Measurements from ENCODE around the gene PPM1L.
"Not testable (repeated sequence)": the region's sequence is repeated elsewhere in the genome, so short reads cannot be mapped to it uniquely, and the experiment has no call there.

Gene PPM1L

DNA sequence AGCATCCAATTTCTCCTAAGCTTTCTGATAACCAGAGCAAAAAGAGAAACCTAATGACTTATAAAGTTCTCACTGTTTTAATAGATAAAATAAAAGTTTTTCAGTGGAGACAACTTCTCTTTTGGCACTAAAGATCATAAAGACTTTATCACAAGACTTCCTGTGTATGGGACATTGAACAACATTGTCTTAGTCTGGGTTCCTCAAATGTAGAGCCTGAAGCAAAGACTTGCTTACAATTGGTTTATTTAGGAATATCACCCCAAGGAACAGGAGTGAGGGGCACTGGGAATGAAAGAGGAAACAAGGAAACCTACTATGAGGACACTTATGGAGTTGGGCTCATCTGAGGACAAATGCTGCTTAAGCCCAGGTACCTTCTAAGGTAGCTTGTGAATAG lies 221.7 kb downstream of the PPM1L start:
- no peak overlapping the region for H3K27ac ChIP-seq (ENCODE audit: low read length)
- H3K36me3 ChIP-seq (replicated peaks; ENCODE audit: low read depth, low read length), result no peaks in the 10 kb centered on the region
- TF ChIP-seq EZH2phosphoT487 (IDR thresholded peaks at IDR 0.05; ENCODE audit: low read depth), result no peak
- TF ChIP-seq, protein P1, sequence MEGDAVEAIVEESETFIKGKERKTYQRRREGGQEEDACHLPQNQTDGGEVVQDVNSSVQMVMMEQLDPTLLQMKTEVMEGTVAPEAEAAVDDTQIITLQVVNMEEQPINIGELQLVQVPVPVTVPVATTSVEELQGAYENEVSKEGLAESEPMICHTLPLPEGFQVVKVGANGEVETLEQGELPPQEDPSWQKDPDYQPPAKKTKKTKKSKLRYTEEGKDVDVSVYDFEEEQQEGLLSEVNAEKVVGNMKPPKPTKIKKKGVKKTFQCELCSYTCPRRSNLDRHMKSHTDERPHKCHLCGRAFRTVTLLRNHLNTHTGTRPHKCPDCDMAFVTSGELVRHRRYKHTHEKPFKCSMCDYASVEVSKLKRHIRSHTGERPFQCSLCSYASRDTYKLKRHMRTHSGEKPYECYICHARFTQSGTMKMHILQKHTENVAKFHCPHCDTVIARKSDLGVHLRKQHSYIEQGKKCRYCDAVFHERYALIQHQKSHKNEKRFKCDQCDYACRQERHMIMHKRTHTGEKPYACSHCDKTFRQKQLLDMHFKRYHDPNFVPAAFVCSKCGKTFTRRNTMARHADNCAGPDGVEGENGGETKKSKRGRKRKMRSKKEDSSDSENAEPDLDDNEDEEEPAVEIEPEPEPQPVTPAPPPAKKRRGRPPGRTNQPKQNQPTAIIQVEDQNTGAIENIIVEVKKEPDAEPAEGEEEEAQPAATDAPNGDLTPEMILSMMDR (IDR thresholded peaks at IDR 0.05; ENCODE audit: low read depth, low read length), result no peak
- H3K4me3 ChIP-seq (ENCODE audit: low read length), result no peak overlapping the region
- H3K79me2 ChIP-seq (ENCODE audit: low read length), result no peaks in the 10 kb centered on the region
- peaks cover 13% of the 10 kb centered on the region for H3K4me1 ChIP-seq (ENCODE audit: low read length)
- no peaks in the 10 kb centered on the region for H4K20me1 ChIP-seq (ENCODE audit: insufficient read depth, low read length)
- H3K9me3 ChIP-seq (ENCODE audit: insufficient read depth, low read length), result no peaks in the 10 kb centered on the region
- H3K4me2 ChIP-seq (ENCODE audit: low read length), result no peak overlapping the region
- H3K9ac ChIP-seq (ENCODE audit: low read length), result no peak overlapping the region
- H2AFZ ChIP-seq (ENCODE audit: low read depth, low read length), result no peak overlapping the region
- H3K27me3 ChIP-seq (ENCODE audit: low read depth, low read length), result no peaks in the 10 kb centered on the region

DNA sequence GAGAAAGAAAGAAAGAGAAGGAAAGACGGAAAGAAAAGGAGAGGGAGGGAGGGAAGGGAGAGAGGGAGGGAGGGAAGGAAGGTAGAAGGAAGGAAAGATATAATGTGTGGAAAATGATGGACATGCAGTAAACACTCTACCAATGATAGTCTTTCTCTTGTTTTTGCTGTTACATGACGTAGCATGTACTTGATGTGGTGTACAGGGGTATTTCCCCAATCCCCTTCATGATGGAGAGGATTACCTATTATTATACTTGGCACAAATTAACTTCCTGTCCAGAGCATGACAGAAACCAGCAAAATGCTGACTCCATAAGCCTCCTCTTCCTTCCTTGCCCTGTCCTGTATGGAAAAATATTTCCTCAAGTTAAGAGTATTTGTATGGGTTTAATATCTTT lies 224.7 kb downstream of the PPM1L start:
- no peaks in the 10 kb centered on the region for H3K79me2 ChIP-seq (ENCODE audit: low read length)
- H2AFZ ChIP-seq (ENCODE audit: low read depth, low read length), result no peak overlapping the region
- no peaks in the 10 kb centered on the region for H3K9me3 ChIP-seq (ENCODE audit: insufficient read depth, low read length)
- TF ChIP-seq, protein P1 (IDR thresholded peaks at IDR 0.05; ENCODE audit: low read depth, low read length), result no peak
- TF ChIP-seq EZH2phosphoT487 (IDR thresholded peaks at IDR 0.05; ENCODE audit: low read depth), result no peak
- no peaks in the 10 kb centered on the region for H3K27me3 ChIP-seq (ENCODE audit: low read depth, low read length)
- no peaks in the 10 kb centered on the region for H4K20me1 ChIP-seq (ENCODE audit: insufficient read depth, low read length)
- no peaks in the 10 kb centered on the region for H3K36me3 ChIP-seq (replicated peaks; ENCODE audit: low read depth, low read length)
- no peak overlapping the region for H3K27ac ChIP-seq (ENCODE audit: low read length)
- no peak overlapping the region for H3K4me3 ChIP-seq (ENCODE audit: low read length)
- H3K4me2 ChIP-seq (ENCODE audit: low read length), result no peak overlapping the region
- peaks cover 13% of the 10 kb centered on the region for H3K4me1 ChIP-seq (ENCODE audit: low read length)
- H3K9ac ChIP-seq (ENCODE audit: low read length), result no peak overlapping the region

DNA sequence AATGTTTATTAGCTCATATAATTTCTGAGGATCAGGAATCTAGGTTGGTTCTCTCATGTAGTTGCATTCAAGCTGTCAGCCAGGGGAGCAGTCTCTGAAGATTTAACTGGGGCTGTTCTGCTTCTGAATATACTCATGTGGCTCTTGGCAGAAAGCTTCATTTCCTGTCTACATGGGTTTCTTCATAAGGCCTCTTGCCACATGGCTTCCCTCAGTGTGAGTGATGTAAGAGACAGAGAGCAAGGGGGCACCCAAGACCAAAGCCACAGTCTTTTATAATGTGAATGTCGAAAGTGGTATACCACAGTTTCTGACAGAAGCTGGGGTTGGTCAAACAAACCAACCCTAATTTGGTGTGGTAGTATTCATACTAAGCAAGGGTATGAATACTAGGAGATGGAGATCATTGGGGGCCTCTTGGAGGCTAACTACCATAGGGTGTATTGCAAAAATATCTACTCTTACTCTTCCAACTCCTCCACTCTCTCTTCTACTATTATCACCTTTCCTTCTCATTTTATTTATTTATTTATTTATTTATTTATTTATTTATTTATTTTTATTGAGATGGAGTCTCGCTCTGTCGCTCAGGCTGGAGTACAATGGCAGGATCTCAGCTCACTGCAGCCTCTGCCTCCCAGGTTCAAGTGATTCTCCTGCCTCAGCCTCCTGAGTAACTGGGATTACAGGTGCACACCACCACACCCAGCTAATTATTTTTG lies 225.3 kb downstream of the PPM1L start:
- no peaks in the 10 kb centered on the region for H3K36me3 ChIP-seq (replicated peaks; ENCODE audit: low read depth, low read length)
- no peaks in the 10 kb centered on the region for H3K79me2 ChIP-seq (ENCODE audit: low read length)
- H3K9me3 ChIP-seq (ENCODE audit: insufficient read depth, low read length), result no peaks in the 10 kb centered on the region
- no peak overlapping the region for H2AFZ ChIP-seq (ENCODE audit: low read depth, low read length)
- no peak overlapping the region for H3K4me3 ChIP-seq (ENCODE audit: low read length)
- H3K4me1 ChIP-seq (ENCODE audit: low read length), result peaks cover 13% of the 10 kb centered on the region
- no peak for TF ChIP-seq EZH2phosphoT487 (IDR thresholded peaks at IDR 0.05; ENCODE audit: low read depth)
- TF ChIP-seq, protein P1 (IDR thresholded peaks at IDR 0.05; ENCODE audit: low read depth, low read length), result no peak
- no peak overlapping the region for H3K27ac ChIP-seq (ENCODE audit: low read length)
- H3K9ac ChIP-seq (ENCODE audit: low read length), result no peak overlapping the region
- no peaks in the 10 kb centered on the region for H4K20me1 ChIP-seq (ENCODE audit: insufficient read depth, low read length)
- no peak overlapping the region for H3K4me2 ChIP-seq (ENCODE audit: low read length)
- no peaks in the 10 kb centered on the region for H3K27me3 ChIP-seq (ENCODE audit: low read depth, low read length)

DNA sequence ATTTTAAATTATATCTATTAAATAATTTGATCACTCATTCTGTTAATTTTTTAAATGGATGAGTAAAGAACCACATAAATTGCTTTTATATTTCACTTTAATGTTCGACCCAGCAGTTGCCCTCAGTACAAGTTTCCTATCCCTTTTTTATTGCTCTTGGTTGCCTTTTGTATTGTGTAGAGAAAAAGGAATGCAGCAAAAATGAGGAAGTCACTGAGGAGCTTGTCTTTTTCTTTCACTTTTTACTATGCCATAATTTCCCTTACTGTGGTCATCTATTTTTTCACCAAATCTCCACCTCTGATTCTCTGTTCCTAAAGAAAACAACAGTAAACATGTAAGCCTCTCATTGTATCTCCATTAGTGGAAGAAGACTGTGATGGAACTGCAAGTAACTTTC lies 226.5 kb downstream of the PPM1L start:
- no peak for TF ChIP-seq EZH2phosphoT487 (IDR thresholded peaks at IDR 0.05; ENCODE audit: low read depth)
- TF ChIP-seq, protein P1 (IDR thresholded peaks at IDR 0.05; ENCODE audit: low read depth, low read length), result no peak
- no peak overlapping the region for H3K4me2 ChIP-seq (ENCODE audit: low read length)
- H3K79me2 ChIP-seq (ENCODE audit: low read length), result no peaks in the 10 kb centered on the region
- H3K9me3 ChIP-seq (ENCODE audit: insufficient read depth, low read length), result no peaks in the 10 kb centered on the region
- no peak overlapping the region for H2AFZ ChIP-seq (ENCODE audit: low read depth, low read length)
- no peaks in the 10 kb centered on the region for H3K36me3 ChIP-seq (replicated peaks; ENCODE audit: low read depth, low read length)
- H3K27ac ChIP-seq (ENCODE audit: low read length), result no peak overlapping the region
- H3K4me1 ChIP-seq (ENCODE audit: low read length), result peaks cover 13% of the 10 kb centered on the region
- no peak overlapping the region for H3K9ac ChIP-seq (ENCODE audit: low read length)
- H3K27me3 ChIP-seq (ENCODE audit: low read depth, low read length), result no peaks in the 10 kb centered on the region
- no peaks in the 10 kb centered on the region for H4K20me1 ChIP-seq (ENCODE audit: insufficient read depth, low read length)
- no peak overlapping the region for H3K4me3 ChIP-seq (ENCODE audit: low read length)

DNA sequence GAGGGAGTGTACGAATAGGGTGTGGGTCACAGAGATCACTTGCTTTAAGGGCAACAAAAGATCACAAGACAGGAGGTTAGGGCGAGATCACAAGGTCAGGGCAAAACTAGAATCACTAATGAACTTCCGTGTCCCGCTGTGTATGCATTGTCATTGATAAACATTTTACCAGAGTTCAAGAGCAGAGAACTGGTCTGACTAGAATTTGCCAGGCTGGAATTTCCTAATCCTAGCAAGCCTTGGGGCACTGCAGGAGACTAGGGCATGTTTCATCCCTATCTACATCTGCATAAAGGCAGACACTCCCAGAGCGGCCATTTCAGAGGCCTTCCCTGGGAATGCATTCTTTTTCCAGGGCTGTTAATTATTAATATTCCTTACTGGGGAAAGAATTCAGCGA lies 227.9 kb downstream of the PPM1L start:
- H3K4me2 ChIP-seq (ENCODE audit: low read length); H3K36me3 ChIP-seq (replicated peaks; ENCODE audit: low read depth, low read length); H3K9me3 ChIP-seq (ENCODE audit: insufficient read depth, low read length); H3K27me3 ChIP-seq (ENCODE audit: low read depth, low read length); H3K27ac ChIP-seq (ENCODE audit: low read length); H3K9ac ChIP-seq (ENCODE audit: low read length); H3K4me3 ChIP-seq (ENCODE audit: low read length); H2AFZ ChIP-seq (ENCODE audit: low read depth, low read length); H4K20me1 ChIP-seq (ENCODE audit: insufficient read depth, low read length); H3K79me2 ChIP-seq (ENCODE audit: low read length): not testable (repeated sequence)
- peaks cover 13% of the 10 kb centered on the region for H3K4me1 ChIP-seq (ENCODE audit: low read length)
